ENCODE data around the gene PARP1.

The PARP1 gene

GRCh38 chr1:226404904-226405222 is 3.0 kb downstream of the PARP1 start:
- DNase-seq: no peak

- DNase-seq: no peak
These were observed 3.6 kb downstream of the PARP1 start for GRCh38 chr1:226404063-226404903.

DNA sequence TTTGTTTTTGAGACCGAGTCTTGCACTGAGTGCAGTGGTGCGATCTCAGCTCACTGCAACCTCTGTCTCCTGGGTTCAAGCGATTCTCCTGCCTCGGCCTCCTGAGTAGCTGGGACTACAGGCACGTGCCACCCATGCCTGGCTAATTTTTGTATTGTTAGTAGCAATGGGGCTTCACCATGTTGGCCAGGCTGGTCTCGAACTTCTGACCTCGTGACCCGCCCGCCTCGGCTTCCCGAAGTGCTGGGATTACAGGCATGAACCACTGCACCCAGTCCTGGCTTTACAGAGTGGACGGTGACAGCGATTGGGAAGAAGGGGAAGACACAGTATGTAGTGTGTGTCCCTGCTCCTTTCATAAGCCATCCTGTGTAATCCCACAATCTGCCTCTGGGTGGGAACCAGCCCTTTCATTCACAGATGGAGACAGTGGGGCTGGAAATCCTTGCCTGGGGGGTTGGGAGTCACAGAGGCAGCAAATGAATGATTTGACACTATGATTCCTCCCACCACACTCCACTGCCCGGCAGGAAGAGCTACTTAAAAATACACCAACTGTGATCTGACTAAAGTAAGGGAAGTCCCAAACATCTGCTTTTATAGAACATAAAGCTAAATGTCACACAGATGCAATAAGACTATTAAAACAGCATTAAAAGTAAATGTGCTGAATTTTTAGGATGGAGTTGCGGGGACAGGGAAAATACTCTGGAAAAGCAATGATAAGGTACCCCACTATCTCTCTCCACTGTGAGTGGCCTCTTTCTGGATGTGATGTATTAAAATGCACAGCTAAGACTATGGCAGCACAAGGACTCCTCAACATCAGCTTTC is 4.5 kb downstream of the PARP1 start:
- DNase-seq: no peak

- DNase-seq: no peak
These were observed 5.1 kb downstream of the PARP1 start for GRCh38 chr1:226402739-226403165.

- DNase-seq: no peak
These were observed 6.3 kb downstream of the PARP1 start for GRCh38 chr1:226401355-226402303.

DNA sequence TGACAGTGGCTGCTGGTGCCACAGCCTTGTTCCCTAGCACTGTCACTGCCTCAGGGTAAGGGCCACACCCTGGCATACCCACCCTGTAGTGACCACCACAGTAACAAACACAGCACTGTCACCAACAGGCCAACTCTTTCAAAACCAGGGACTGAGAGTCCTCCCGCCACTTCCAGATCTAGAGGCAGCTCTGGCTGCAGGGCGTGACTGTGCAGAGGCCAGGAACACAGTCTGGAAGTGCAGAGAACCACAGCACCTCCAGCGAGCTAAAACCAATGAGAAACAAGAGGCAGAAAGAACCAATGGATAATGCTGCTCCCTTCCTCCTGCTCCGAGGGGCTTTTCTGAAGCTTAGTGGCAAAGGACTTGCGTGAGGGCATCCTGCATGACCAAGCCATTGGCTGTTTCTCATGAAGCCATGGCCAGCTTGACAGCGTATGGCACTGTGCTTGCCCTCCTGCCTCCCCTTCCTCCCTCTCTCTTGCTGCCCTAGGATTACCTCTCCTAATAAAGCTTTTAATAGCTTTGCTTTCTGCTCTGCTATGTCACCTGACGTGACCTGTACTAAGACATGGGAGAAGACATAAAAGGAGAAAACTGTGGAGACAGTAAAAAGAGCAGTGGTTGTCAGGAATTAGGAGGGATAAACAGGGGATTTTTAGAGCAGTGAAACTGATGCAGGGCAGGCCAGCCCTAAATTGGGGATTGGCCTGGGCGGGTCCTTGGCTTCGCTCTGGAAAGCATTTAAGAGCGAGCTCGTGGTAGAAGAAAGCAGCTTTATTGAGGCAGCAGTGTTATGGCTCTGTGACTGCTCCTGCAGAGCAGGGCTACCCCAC is 7.2 kb downstream of the PARP1 start:
- no peak for DNase-seq

GRCh38 chr1:226397955-226398636 is 9.8 kb downstream of the PARP1 start:
- no peak for DNase-seq

DNA sequence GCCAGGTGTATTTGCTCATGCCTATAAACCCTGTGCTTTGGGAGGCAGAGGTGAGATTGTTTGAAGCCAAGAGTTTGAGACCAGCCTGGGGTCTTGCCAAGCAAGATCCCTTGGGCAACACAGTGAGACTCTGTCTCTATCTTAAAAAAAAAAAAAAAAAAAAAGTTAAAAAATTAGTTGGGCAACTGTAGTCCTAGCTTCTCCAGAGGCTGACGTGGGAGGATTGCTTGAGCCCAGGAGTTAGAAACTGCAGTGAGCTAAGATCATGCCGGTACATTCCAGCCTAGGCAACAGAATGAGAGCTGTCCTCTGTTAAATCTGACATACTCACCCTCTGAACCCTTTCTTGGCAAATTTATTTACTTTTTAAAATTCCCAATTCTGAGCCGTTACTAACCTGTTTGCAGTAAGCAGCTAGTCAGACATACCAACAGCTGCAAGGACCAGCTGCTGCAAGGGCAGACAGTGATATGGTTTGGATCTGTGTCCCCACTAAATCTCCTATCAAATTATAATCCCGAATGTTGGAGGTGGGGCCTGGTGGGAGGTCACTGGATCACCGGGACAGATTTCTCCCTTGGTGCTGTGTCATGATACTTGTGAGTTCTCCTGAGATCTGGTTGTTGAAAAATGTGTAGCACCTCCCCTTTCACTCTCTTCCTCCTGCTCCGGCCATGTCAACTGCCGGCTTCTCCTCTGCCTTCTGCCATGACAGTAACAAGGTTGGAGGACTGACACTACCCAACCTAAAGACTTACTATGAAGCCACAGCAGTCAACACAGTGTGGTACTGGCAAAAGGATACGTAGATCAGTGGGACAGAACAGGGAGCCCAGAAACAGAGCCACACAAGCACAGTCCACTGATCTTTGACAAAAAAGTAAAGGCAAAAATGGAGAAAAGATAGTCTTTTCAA is 10.6 kb downstream of the PARP1 start:
- no peak for DNase-seq

DNA sequence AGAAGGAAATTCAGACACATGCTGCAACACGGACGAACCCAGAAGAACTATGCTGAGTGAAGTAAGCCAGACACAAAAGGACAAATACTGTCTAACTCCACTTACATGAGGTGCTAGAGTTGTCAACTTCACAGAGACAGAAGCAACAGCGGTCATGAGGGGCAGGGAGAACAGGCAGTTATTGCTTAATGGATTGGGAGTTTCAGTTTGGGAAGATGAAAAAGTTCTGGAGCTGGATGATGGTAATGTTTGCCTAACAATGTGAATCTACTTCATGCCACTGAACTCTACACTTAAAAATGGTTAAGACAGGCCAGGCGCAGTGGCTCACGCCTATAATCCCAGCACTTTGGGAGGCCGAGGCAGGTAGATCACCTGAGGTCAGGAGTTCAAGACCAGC is 12.1 kb downstream of the PARP1 start:
- no peak for DNase-seq

- no peak for DNase-seq
These were observed 13.4 kb downstream of the PARP1 start for GRCh38 chr1:226394462-226394861.

DNA sequence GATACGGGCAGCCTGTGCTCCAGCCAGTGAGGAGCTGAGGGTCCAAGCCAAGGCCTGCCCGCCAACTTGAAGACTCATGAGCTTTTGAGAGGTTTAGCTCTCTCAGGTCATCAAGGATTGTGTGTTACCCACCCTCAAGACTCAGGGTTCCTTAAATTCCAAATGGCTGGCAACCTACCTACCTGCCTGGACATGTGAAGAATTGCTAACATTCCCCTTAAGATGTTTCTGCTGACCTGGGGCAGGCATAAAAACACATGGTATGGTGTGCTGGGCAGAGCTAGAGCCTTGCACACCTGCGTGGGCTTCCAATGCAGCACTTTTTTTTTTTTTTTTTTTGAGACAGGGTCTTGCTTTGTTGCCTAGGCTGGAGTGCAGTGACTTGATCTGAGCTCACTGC is 17.2 kb downstream of the PARP1 start:
- DNase-seq: no peak

DNA sequence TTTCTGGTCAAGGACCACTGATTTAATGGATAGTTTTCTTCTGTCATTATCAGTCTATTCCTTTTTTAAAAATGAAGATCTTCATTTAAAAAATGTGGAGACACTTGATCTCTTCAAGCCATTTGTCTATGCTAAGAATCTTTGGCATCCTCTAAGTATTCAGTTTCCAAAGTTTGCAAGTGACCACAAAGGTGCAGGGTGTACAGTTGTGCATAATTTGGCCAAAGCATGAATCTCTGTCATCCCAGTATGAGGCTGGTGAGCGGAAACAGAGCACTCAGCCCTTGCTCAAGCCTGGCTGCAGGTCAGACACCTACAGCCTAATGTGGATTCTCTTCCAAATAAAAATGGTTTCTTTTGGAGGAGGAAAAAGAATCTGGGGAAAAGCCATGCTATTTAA is 19.8 kb downstream of the PARP1 start:
- DNase-seq: no peak

DNA sequence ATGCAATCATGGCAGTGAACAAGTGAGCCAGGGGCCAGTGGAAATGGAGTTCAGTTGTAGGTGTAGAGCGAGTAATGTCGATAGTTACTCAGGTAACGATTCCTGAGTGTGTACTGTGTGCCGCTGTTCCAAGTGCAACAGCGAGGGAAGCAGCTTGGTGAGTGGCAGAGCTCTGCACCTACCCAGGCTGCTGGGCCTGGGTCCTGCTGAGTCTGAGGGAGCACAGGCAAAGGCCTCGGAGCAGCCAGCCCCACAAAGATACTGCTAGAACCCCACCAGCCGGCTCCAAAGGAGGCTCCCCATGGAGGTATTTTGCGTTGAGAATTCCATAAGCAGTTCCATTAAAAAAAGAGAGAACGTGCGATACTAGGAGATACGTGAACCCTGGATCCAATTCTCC is 23.2 kb downstream of the PARP1 start:
- no peak for DNase-seq

DNA sequence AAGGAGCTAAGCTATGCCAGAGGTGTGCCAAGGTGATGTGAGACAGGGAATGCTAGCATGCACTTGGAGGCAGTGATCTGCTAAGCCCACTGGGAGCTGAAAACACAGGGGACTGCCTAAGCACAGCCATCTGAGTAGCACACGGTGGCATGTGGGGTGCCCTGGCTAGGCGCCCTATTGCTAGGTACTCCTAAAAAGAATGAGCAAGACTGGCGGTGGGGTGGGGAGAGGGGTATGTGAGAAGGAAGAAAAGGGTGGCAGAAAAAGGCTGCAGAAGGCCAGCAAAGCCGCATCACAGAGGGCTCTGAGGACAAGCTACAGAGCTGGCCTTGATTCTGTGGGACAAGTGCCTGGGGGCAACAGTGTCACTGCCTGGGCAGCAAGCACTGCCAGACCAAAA is 23.9 kb downstream of the PARP1 start:
- no peak for DNase-seq

DNA sequence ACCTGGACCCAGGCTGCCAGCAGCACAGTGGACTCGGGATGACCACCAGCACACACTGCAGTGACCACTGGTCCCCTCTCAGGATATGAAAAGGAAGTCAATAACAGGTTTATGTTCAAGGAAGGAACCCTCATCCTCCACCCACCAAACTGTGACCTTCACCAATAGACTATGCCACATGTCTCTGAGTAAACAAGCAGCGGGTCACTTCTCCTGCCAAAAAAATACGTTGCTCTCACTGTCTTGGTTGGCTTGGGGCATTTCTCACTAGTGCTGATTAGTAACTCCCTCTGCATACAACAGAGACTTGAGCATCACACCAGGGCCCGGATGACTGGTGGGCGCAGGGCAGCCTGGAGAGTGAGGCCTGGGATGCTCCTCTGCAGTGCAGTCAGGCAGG is 25.9 kb downstream of the PARP1 start:
- no peak for DNase-seq

- DNase-seq: no peak
These were observed 26.5 kb downstream of the PARP1 start for GRCh38 chr1:226381226-226381998.

DNA sequence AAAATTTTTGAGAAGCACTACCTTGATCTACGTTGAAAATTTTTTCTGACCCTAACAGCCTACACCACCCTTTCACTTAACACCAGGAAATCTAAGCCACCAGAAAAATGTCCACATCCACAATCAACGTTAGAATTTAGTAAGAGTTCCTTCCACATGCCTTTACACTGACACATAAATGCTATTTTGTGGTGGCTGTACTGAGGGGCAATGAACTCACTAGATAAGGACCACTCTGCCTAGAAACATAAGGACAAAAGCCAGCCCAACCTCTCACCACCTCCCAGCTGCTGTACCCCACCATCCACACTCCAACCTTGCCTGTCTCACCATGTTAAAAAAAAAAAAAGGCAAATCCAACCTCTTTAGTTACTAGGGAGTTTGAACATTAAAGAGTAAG is 29.8 kb downstream of the PARP1 start:
- no peak for DNase-seq

DNA sequence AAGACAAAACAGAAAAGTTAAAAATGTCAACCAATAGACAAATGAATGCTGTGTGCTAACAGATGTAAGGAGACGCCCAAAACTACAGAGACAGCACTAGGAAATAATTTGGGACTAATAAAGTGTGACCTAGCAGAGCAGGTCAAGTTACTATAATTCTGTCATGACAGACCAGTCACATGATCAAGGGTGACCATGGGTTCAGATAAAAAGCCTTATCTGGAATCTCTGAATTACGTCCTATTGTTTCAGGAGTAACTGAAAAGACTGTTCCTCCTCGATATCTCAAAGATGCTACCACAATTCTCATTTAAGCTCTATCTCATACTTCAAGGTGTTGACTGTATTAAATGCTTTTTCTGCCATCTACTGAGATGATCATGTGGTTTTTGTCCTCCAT is 31.6 kb downstream of the PARP1 start:
- no peak for DNase-seq

DNA sequence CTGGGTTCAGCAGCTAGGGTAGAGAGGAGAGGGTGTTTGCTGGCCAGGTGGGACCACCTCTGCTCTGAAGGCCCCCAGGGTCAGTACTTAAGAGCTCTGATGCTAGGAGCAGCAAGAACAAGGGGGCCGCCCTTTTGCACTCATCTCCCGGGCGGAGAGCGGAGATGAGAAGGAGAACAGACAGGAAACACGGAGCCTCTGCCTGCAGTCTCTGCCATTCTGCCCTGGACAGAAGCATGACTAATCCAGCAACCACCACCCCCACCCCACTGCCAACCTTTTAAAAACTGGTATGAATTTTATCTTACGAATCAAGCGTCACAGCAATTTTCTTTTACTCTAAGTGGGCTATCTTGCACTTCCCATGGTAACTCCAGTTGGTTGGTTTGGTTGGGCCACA is 34.5 kb downstream of the PARP1 start:
- DNase-seq: no peak

GRCh38 chr1:226372885-226373284 is 35.0 kb downstream of the PARP1 start:
- DNase-seq: no peak

Measured in T-helper 1 cell (primary cell).